SK-N-SH treated with all-trans-retinoic acid at 6 μM for 48 hours (cell line): ENCODE measurements around the gene PCARE.

Source experiments
- ARNTL ChIP-seq: fragments of 450-650 bp; formaldehyde crosslinking; IDR thresholded peaks from 2 replicates; pipeline ENCODE4 v1.5.0; 2020; ENCODE audit warnings: low read depth, mild to moderate bottlenecking, moderate library complexity, borderline replicate concordance
- BACH2 ChIP-seq: fragments of 250-450 bp; sonication (Bioruptor Pico); IDR thresholded peaks from 2 replicates; pipeline ENCODE4 v1.9.0; 2021; ENCODE audit warnings: mild to moderate bottlenecking, borderline replicate concordance
- CSDC2 ChIP-seq: fragments of 250-450 bp; sonication (Bioruptor Pico); IDR thresholded peaks from 2 replicates; pipeline ENCODE4 v1.5.0; 2020; ENCODE audit warnings: mild to moderate bottlenecking, moderate library complexity
- TCF4 ChIP-seq: fragments of 250-450 bp; sonication (Bioruptor Pico); IDR thresholded peaks from 2 replicates; pipeline ENCODE4 v1.8.0; 2021; ENCODE audit warnings: mild to moderate bottlenecking, moderate library complexity, borderline replicate concordance
- ZFP30 ChIP-seq: fragments of 450-650 bp; formaldehyde crosslinking; IDR thresholded peaks from 2 replicates; pipeline ENCODE4 v1.5.0; 2022; ENCODE audit warnings: mild to moderate bottlenecking, moderate library complexity
- TF ChIP-seq, protein P1 (sequence below): fragments of 250-450 bp; sonication (Bioruptor Pico); IDR thresholded peaks from 2 replicates; pipeline ENCODE4 v1.5.1; 2020; ENCODE audit warnings: low read depth, mild to moderate bottlenecking, moderate library complexity

DNA sequence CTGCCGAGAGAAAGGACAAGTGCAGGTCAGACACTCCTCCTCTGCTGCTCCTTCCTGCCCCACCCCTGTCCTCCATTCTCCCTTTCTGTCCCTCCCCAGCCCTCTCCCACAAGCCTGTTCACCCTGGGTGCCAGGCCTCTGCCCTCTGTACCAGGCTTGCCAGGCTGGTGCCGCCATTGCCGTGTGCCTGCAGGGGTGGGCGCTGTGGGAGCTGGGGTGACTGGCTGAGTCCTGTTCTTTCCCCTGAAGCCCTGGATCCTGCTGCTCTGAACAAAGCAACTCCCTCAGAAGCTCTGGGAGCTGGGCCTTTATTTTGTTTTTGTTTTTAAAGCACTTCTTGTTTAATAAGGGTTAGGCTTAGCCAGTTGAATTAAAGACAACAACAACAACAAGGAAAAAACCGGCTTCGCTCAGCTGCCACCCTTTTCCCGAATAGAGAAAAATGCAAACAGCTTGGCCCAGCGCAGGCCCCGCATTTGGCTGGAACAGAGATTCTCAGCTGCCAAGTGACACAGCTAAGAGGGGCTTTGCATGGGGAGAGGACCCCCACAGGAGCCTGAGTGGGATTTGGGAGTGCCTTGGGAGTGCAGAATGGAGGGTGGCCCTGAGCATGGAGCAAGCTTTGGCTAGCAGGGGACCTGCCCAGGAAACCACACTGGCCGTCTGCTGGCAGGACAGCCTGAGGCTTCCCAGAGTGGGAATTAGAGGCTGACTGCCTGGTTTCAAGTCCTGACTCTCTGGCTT lies 9.1 kb downstream of the PCARE start:
- TF ChIP-seq TCF4 (CRISPR knock-in tag) (no peak), ZFP30 (no peak), CSDC2 (no peak), BACH2 (CRISPR knock-in tag) (no peak), ARNTL (CRISPR knock-in tag) (no peak)
- TF ChIP-seq, protein P1, sequence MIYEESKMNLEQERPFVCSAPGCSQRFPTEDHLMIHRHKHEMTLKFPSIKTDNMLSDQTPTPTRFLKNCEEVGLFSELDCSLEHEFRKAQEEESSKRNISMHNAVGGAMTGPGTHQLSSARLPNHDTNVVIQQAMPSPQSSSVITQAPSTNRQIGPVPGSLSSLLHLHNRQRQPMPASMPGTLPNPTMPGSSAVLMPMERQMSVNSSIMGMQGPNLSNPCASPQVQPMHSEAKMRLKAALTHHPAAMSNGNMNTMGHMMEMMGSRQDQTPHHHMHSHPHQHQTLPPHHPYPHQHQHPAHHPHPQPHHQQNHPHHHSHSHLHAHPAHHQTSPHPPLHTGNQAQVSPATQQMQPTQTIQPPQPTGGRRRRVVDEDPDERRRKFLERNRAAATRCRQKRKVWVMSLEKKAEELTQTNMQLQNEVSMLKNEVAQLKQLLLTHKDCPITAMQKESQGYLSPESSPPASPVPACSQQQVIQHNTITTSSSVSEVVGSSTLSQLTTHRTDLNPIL (CRISPR knock-in tag) = no peak
